ENCODE measurements around the gene MAP4K2. TPM values are rescaled to one million over a fixed set of nuclear protein-coding genes. Genes with fewer than 3 reads are reported as not detected.

MAP4K2 gene
- total and polyA plus RNA-seq, 9 of the 15 experiments (the other 6 are each of a cell fraction or from before 2014, with no cell fraction given): 0.13 to 14.5 (median 7.3) TPM

- Histone ChIP-seq H3K4me1 (replicated peaks in 1 of 2; ENCODE audit: control insufficient read depth in 2 of 2, insufficient read depth in 2 of 2, low read length in 2 of 2) (peaks cover 6 to 18% of the 10 kb centered on the region in 2 experiments; a peak in 3 of 5 replicates), H3K9me1 (ENCODE audit: control insufficient read depth, insufficient read depth, low read length) (peaks cover 9% of the 10 kb centered on the region), H3K9ac (ENCODE audit: insufficient read depth in 1 of 2, low read depth in 2 of 2, low read length in 2 of 2) (peak overlapping the region; percentile 95), H3K79me2 (ENCODE audit: control insufficient read depth, insufficient read depth, low read length) (peaks cover 54% of the 10 kb centered on the region), H3K27ac (ENCODE audit: extremely low read depth, low read depth, low read length) (peak overlapping the region; percentile 97), H3K36me3 (ENCODE audit: control insufficient read depth, insufficient read depth, low read length) (peaks cover 48% of the 10 kb centered on the region), H3K27me3 (ENCODE audit: control insufficient read depth in 2 of 2, insufficient read depth in 2 of 2, low read length in 2 of 2) (no peaks in the 10 kb centered on the region), H4K20me1 (replicated peaks; ENCODE audit: control insufficient read depth, insufficient read depth, low read length) (peaks cover 34% of the 10 kb centered on the region), H2AFZ (ENCODE audit: low read depth, low read length) (no peak overlapping the region), H3K9me3 (replicated peaks; ENCODE audit: control insufficient read depth, insufficient read depth, low read depth, low read length) (no peaks in the 10 kb centered on the region), H3K4me3 (peak overlapping the region; percentile 67), H3K4me2 (ENCODE audit: insufficient read depth, low read length) (peak overlapping the region; percentile 96)
- CTCF ChIA-PET (ENCODE audit: low intra/inter-chr PET ratio): interaction anchor here (0.7 kb wide), 1 partner anchor 236 kb away, joined by 6 read pairs; the partner anchor contains the start of gene ARL2
- ATAC-seq (peak; percentile 26), DNase-seq (ENCODE audit: extremely low read depth in 1 of 4, low spot score in 3 of 4) (peak; percentile 94 to 97 (median 95)), FAIRE-seq (peak; percentile 40)
- in situ Hi-C loops (cut with MboI) (no loop called here), intact Hi-C loops (cut with micrococcal nuclease) (loop anchor here (1.0 to 5.0 kb wide), 3 partner anchors 25 to 110 kb away; partner anchors contain the start of gene MAP4K2)
- POLR2A ChIA-PET: interaction anchor here (0.6 to 10.8 kb wide), 4 partner anchors 10 to 721 kb away, joined by 3 to 168 read pairs (median 3); partner anchors contain the start of genes MALAT1 and PYGM
- no TSS peak for BruUV-seq (replicated peaks)
- 0% methylated on average over 34 of the region's 98 CpGs for WGBS (ENCODE audit: insufficient coverage, low coverage, missing lambda C conversion rate)
- TF ChIP-seq MAFF (IDR thresholded peaks at IDR 0.05; ENCODE audit: low read length): no peak
- TF ChIP-seq CSDE1 (IDR thresholded peaks at IDR 0.05): no peak
- 0 out of 2 replicates have a peak, but pooled peaks have one; percentile 37 for TF ChIP-seq MAX (CRISPR knock-in tag; IDR thresholded peaks at IDR 0.05)
- no peak for TF ChIP-seq CREB1 (IDR thresholded peaks at IDR 0.05)
- peak; percentile 36; the same call in 1 of the 2 replicates for TF ChIP-seq CREB1 (CRISPR knock-in tag; IDR thresholded peaks at IDR 0.05)
- peak; percentile 81 for TF ChIP-seq CHD1 (IDR thresholded peaks at IDR 0.05; ENCODE audit: low read length)
- TF ChIP-seq PRMT5 (CRISPR knock-in tag; IDR thresholded peaks at IDR 0.05): no peak
- TF ChIP-seq E2F6 (IDR thresholded peaks at IDR 0.05; ENCODE audit: borderline replicate concordance in 1 of 2, extremely low read depth in 1 of 2, insufficient read depth in 1 of 2, insufficient read length in 1 of 2, low read depth in 1 of 2, low read length in 1 of 2, poor library complexity in 1 of 2, severe bottlenecking in 1 of 2): peak; percentile 75 to 89
- TF ChIP-seq REST (IDR thresholded peaks at IDR 0.05; ENCODE audit: borderline replicate concordance): peak; percentile 87
- 0 out of 2 replicates have a peak, but pooled peaks have one; percentile 46 for TF ChIP-seq REST (CRISPR knock-in tag; IDR thresholded peaks at IDR 0.05; ENCODE audit: low read depth)
- TF ChIP-seq SIN3A (IDR thresholded peaks at IDR 0.05; ENCODE audit: borderline replicate concordance in 2 of 2, control insufficient read depth in 1 of 2, low read depth in 2 of 2, low read length in 2 of 2): peak; percentile 62 to 66; a peak in 1 of 4 replicates
Measured at GRCh38 chr11:64777449-64778222, 25.4 kb downstream of the MAP4K2 start.

All from K562 (cell line).